HG02840 (cell line): ENCODE data around the gene HIGD1B.

Experiments used
- ATAC-seq: cut with Tn5 transposase; IDR thresholded peaks from one replicate; pipeline ENCODE4 v1.9.1; 2021; ENCODE audit warnings: mild to moderate bottlenecking, moderate library complexity, moderate number of reproducible peaks; ENCODE audit not compliant: unreplicated experiment, low FRiP score

HIGD1B gene

DNA sequence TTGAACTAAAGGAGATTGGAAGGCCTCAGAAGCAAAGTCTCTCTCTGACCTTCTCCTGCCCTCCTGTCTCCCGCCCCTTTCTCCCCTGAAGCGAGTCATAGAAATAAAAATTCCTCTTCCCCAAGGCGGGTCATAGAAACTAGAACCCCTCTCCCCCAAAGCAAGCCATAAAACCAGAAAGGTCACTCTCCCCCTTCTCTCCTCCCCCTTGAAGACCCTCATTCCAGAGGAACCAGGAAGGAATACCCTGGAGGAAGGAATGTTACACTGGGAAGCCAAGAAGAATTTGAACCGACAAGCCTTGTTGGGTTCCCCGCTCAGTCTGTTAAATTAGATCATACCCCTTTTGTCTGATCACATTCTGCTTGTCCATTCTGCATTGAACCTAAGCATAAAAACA lies 14.9 kb upstream of the HIGD1B start:
- no peak for ATAC-seq

GRCh38 chr17:44837196-44837595 lies 10.5 kb upstream of the HIGD1B start:
- ATAC-seq: no peak

GRCh38 chr17:44840274-44840673 lies 7.4 kb upstream of the HIGD1B start:
- no peak for ATAC-seq

DNA sequence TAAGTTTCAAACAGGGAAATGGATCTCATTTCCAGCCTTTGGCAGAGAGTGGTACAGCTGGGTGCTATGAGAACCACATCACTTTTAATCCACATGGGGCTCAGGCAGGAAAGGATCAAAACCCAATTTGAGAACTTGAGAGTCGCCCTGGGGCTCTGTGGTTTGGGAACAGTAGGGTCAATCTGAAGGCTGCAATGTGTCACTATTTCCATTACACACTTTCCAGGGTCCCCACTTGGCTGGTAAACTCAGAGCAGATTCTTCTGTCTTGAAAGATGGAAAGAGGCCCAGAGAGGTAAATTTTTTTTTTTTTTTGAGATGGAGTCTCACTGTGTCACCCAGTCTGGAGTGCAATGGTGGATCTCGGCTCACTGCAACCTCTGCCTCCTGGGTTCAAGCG lies 6.7 kb upstream of the HIGD1B start:
- ATAC-seq: no peak

DNA sequence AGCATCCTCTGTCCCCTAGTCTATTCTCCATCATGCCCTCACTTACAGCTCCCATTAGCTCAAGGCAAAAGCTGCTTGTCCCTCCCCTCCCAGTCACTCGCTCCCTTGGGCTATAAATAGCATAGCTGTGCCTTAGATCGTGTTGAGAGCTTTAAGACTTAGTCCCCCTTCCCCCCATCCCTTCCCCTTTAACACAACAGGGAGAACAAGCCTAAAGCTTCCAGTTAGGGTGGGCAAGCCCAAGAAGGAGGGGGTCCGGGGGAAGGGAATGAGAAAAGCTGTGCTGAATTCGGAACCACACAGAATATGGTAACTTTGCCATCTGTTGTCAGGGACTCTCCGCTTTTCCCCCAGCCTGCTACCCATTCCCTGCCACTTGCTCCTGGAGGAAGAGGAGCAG lies 4.9 kb upstream of the HIGD1B start:
- ATAC-seq: no peak

- no peak for ATAC-seq
These were observed 3.3 kb upstream of the HIGD1B start for GRCh38 chr17:44844390-44844830.

DNA sequence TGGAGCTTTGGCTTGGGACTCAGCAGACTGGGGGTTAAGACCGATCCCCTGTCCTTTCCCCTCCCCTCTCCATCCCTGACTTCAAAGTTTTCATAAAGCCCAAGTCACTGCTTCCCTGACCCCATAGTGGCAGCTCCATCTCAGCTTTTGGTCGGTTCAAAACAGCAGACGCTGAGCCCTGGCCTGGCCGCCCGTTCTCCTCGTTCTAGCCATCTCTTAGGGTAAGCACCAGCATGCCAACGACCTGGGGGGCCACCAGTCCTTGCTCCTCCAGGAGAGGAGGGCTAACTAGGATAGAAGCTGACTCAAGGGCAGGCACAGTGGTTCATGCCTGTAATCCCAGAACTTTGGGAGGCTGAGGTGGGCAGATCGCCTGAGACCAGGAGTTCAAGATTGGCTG lies 1.5 kb upstream of the HIGD1B start:
- no peak for ATAC-seq

DNA sequence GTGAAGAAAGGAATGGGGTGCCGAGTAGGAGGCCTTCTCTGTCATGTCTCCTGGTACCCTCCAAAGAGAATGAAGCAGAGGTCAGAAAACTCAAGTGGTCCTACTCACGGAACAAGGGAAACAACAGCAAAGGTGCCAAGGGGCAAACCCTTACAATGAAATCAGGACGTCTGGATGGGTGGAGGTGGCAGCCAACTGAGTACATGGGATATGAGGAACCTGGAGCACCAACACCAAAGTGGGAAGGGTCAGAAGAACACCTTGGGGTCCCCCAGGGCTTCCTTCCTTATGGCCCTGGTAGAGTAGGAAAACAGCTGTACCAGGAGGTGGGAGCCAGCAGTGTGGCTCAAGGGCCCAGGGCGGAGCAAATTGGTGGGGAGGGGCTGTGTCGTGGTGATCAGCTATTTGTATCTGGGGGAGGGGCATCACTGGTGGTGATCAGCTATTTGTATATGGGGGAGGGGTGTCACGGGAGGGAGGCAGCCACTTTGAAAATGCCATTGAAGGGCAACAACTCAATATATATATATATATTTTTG lies 643 bp downstream of the HIGD1B start:
- ATAC-seq: no peak

- no peak for ATAC-seq
These were observed 1.3 kb downstream of the HIGD1B start for GRCh38 chr17:44848961-44849489.

GRCh38 chr17:44850025-44850424 lies 2.3 kb downstream of the HIGD1B start:
- no peak for ATAC-seq

GRCh38 chr17:44850612-44851011 lies 2.9 kb downstream of the HIGD1B start:
- no peak for ATAC-seq

- ATAC-seq: no peak
These were observed 6.5 kb downstream of the HIGD1B start for GRCh38 chr17:44854192-44854591.

DNA sequence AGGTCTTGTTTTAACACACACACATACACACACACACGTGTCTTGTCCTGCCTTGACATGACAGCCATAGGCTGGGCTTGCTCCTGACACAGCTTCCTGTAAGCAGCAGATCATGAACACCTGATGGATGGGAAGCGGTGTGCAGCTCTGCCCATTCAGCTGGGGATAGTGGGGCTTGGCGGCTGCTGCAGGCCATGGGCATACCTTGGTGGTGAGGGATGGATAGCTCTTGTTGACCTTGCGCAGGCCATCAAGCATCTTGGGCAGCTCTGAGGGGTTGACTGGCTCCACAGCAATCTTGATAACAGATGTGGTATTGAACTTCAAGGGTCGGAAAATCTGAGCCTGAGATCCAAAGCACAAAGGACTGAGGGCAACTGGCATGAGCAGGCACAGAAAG lies 12.0 kb downstream of the HIGD1B start:
- no peak for ATAC-seq

DNA sequence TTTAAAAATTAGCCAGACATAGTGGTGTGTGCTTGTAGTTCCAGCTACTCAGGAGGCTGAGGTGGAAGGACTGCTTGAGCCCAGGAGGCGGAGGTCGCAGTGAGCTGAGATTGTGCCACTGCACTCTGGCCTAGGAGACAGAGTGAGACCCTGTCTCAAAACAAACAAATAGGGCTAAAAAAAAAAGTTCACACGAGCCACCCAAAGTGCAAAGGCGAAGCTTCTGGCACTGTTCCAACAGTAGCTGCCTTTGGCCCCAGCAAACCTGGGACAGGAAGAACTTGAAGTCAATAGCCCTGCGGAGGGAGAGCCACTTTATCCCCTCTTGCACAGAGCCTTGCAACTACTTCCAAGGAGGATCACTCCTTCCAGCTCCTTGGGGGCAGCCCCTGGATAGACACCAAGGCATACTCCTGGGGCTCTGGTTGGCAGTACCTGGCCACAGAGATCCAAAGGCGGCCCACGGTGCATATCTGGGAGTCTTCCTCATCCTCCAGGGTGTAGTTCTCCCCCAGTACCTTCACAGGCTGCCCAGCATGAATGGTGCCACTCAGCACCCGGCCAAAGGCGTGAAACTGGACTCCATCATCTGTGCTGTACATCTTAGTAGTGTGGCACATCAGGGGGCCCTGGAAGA lies 14.7 kb downstream of the HIGD1B start:
- ATAC-seq: no peak

- no peak for ATAC-seq
These were observed 15.6 kb downstream of the HIGD1B start for GRCh38 chr17:44863061-44863918.

DNA sequence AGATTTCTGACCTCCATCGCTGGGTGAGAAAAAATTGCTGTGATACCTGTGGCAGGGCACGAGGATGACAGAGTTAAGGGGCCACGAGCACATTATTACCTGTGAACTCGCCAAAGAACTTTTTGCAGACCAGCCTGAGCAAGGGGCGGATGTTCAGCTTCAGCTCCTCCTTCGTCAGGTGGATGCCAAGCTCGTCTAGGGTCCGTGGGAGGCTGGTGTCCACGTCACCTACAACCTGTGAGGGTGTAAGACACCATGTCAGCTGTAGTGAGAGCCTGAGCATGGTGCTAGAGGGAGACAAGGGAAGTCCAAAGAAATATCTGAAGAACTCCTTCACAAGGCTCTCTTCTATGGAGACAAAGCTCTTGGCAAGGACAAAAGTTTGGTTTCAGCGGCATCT lies 17.1 kb downstream of the HIGD1B start:
- ATAC-seq: no peak

DNA sequence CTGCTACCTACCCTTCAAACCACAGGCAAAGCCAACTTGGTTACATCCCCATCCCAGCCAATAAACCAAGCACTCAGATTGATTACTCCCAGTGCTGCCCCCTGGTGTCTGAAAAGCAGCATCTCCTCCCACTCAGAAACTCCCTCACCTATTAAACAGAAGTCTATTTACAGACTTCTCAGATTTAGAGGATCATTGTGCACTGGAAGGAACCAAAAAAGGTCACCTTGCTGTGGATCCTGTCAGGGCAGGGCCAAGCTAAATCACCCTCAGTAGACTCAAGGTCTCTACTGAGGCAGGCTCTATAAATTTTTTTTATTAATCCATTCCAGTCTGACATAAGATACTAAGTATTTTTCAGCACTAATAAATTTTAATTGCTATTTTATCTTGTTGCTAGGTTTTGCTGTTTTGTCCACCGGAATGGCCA lies 17.6 kb downstream of the HIGD1B start:
- no peak for ATAC-seq

DNA sequence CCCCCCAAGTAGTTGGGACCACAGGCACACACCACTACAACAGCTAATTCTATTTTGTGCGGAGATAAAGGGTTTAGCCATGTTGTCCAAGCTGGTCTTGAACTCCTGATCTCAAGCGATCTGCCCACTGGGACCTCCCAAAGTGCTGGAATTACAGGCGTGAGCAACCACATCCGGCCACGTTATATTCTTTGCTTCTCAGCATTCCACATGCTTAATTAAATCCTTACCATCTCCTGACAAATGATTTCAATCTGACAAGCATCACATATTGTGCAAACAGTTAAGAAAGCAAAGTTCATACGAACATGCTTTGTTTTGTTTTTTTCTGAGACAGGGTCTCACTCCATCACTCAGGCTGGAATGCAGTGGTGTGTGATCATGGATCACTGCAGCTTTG lies 18.2 kb downstream of the HIGD1B start:
- ATAC-seq: no peak

GRCh38 chr17:44867841-44868240 lies 20.2 kb downstream of the HIGD1B start:
- no peak for ATAC-seq

DNA sequence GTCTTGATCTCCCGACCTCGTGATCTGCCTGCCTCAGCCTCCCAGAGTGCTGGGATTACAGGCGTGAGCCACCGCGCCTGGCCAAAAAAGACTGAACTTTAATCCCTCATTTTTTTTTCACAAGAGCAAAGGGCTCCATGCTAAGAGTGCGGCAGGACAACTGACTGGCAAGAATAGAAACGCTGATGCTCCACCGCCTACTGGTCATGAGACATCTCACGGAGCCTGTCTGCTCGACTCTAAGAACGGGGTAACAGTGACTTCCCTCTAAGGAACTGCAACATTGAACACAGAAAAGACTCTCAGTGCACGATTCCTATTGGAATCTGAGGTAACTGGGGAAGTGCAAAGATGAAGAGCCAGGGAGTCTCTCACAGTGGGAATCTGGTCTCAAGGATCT lies 23.9 kb downstream of the HIGD1B start:
- no peak for ATAC-seq

DNA sequence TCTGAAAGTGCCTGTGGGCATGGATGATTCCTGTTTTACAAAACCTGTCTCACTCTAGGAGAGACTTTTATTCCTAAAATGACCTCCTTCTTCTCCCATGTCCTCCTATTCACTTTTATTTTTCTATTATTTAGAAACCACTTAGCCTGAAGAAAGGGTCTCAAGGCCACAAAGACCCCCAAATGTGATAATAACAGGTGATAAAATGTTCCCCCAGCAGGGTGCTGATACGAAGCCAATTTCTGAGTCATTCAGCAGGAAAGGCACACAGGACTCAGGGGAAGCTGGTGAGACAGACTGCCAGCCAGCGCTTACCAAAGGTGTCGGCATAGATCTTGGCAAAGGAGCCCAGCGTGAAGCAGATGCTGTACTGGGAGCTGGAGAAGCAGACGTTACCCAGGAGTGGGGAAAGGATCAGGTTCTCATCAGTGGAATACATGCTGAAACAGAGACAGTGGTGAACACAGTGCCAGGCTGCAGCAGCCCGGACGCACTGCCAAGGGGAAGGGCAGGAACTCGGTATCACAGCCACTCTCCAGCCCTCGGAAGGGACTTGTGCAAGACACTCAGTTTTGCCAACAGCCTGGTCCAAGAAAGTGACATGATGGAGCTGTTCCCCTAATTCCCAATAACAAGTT lies 24.6 kb downstream of the HIGD1B start:
- ATAC-seq: no peak
